Neural cell (in vitro differentiated cells): ENCODE measurements around the gene DLG5. TPM values are rescaled to one million over a fixed set of nuclear protein-coding genes. Genes with fewer than 3 reads are reported as not detected.

ENCODE experiments used
- H2AFZ ChIP-seq: fragments of 200-600, 300-800 bp; sonication (generic), shearing (Covaris generic); 2 replicates; pipeline ENCODE4 v1.6.0; 2014; ENCODE audit warnings: low read depth, mild to moderate bottlenecking, antibody characterized with exemption, low read length, moderate library complexity
- H3F3A ChIP-seq: fragments of 200-600 bp; shearing (Covaris generic); 2 replicates; pipeline ENCODE4 v1.6.1; 2016; ENCODE audit warnings: mild to moderate bottlenecking, moderate library complexity, mixed read lengths, antibody characterized with exemption, low read length; ENCODE audit not compliant: insufficient read depth, poor library complexity, severe bottlenecking
- H3K27ac ChIP-seq: fragments of 200-600, 300-800 bp; sonication (generic), shearing (Covaris generic); 2 replicates; pipeline ENCODE4 v1.5.1; 2014; ENCODE audit warnings: mild to moderate bottlenecking, low read length, moderate library complexity
- H3K27me3 ChIP-seq: fragments of 300-800, 200-600 bp; sonication (generic), shearing (Covaris generic); 2 replicates; pipeline ENCODE4 v1.6.0; 2014; ENCODE audit warnings: mild to moderate bottlenecking, low read depth, low read length, moderate library complexity; ENCODE audit not compliant: insufficient read depth
- H3K36me3 ChIP-seq: fragments of 300-800, 200-600 bp; sonication (generic), shearing (Covaris generic); 2 replicates; pipeline ENCODE4 v1.5.1; 2014; ENCODE audit warnings: mild to moderate bottlenecking, antibody characterized with exemption, low read length, moderate library complexity; ENCODE audit not compliant: insufficient read depth
- H3K4me2 ChIP-seq: fragments of 300-800, 200-600 bp; sonication (generic), shearing (Covaris generic); 2 replicates; pipeline ENCODE4 v1.6.0; 2014; ENCODE audit warnings: mild to moderate bottlenecking, low read length
- H3K4me3 ChIP-seq: fragments of 300-800, 200-600 bp; sonication (generic), shearing (Covaris generic); 2 replicates; pipeline ENCODE4 v1.5.1; 2014; ENCODE audit warnings: mild to moderate bottlenecking, low read length, moderate library complexity
- H3K79me2 ChIP-seq: fragments of 200-600 bp; shearing (Covaris generic); replicated peaks from 2 replicates; pipeline ENCODE4 v1.6.0; 2014; ENCODE audit warnings: mild to moderate bottlenecking, low read length, moderate library complexity; ENCODE audit not compliant: insufficient read depth
- H3K9ac ChIP-seq: fragments of 300-800, 200-600 bp; sonication (generic), shearing (Covaris generic); 2 replicates; pipeline ENCODE4 v1.6.1; 2016; ENCODE audit warnings: mild to moderate bottlenecking, low read length, mixed read lengths
- H3K9me2 ChIP-seq: fragments of 200-600 bp; shearing (Covaris generic); 2 replicates; pipeline ENCODE4 v1.6.1; 2016; ENCODE audit warnings: mild to moderate bottlenecking, low read length, mixed read lengths; ENCODE audit not compliant: insufficient read depth
- H3K9me3 ChIP-seq: fragments of 200-600, 300-800 bp; sonication (generic), shearing (Covaris generic); 2 replicates; pipeline ENCODE4 v1.6.1; 2016; ENCODE audit warnings: mild to moderate bottlenecking, mixed run types, low read length, moderate library complexity, mixed read lengths
- H4K20me1 ChIP-seq: fragments of 200-600 bp; shearing (Covaris generic); 2 replicates; pipeline ENCODE4 v1.6.1; 2016; ENCODE audit warnings: mild to moderate bottlenecking, mixed run types; ENCODE audit not compliant: insufficient read depth
- EP300 ChIP-seq: fragments of 450-650 bp; conservative IDR thresholded peaks from 2 replicates; pipeline ENCODE4 v1.6.1; 2014; ENCODE audit warnings: antibody characterized with exemption, mild to moderate bottlenecking, moderate library complexity; ENCODE audit not compliant: poor library complexity, severe bottlenecking
- EZH2 ChIP-seq: fragments of 200-600, 300-800 bp; shearing (Covaris generic), sonication (generic); IDR thresholded peaks from 2 replicates; pipeline ENCODE4 v1.6.1; 2014; ENCODE audit warnings: antibody characterized with exemption, low read length, borderline replicate concordance, mild to moderate bottlenecking; ENCODE audit not compliant: insufficient read depth, poor library complexity, severe bottlenecking
- MXI1 ChIP-seq: fragments of 450-650 bp; conservative IDR thresholded peaks from 2 replicates; pipeline ENCODE4 v1.6.1; 2014; ENCODE audit warnings: antibody characterized with exemption, mild to moderate bottlenecking; ENCODE audit not compliant: poor library complexity, severe bottlenecking
- POLR2AphosphoS5 ChIP-seq: IDR thresholded peaks from 2 replicates; pipeline ENCODE4 v1.6.1; 2012
- RAD21 ChIP-seq: fragments of 450-650 bp; conservative IDR thresholded peaks from 2 replicates; pipeline ENCODE4 v1.6.1; 2014; ENCODE audit warnings: antibody characterized with exemption, mild to moderate bottlenecking, moderate library complexity
- SMC3 ChIP-seq: fragments of 450-650 bp; conservative IDR thresholded peaks from 2 replicates; pipeline ENCODE4 v1.6.1; 2014; ENCODE audit warnings: antibody characterized with exemption, mild to moderate bottlenecking, moderate library complexity; ENCODE audit not compliant: poor library complexity
- TAF1 ChIP-seq: IDR thresholded peaks from 2 replicates; pipeline ENCODE4 v1.6.1; 2012; ENCODE audit warnings: low read depth
- polyA plus RNA-seq: library from polyadenylated mRNA; depleted of rRNA; stranded (reverse); fragments of >200 nt; gene quantifications from 2 replicates; pipeline ENCODE4 v1.2.3, GENCODE V29; 2014
- TF ChIP-seq, protein P1 (sequence below): fragments of 450-650 bp; IDR thresholded peaks from 2 replicates; pipeline ENCODE4 v1.5.1; 2014; ENCODE audit warnings: antibody characterized with exemption, mild to moderate bottlenecking, moderate library complexity; ENCODE audit not compliant: poor library complexity, severe bottlenecking
- TF ChIP-seq, protein P2 (sequence below): IDR thresholded peaks from 2 replicates; pipeline ENCODE4 v1.6.1; 2012; ENCODE audit warnings: borderline replicate concordance

DLG5 gene
- polyA plus RNA-seq, 1 donor from 2014 or later, result 72.9 TPM

GRCh38 chr10:77845451-77845850 is 81.1 kb downstream of the DLG5 start:
- Histone ChIP-seq H3F3A (no peaks in the 10 kb centered on the region), H3K4me3 (no peak overlapping the region), H3K4me2 (no peak overlapping the region), H4K20me1 (no peaks in the 10 kb centered on the region), H3K9ac (no peak overlapping the region), H2AFZ (no peak overlapping the region), H3K27ac (no peak overlapping the region), H3K27me3 (no peaks in the 10 kb centered on the region), H3K36me3 (no peaks in the 10 kb centered on the region), H3K9me3 (no peaks in the 10 kb centered on the region), H3K9me2 (no peaks in the 10 kb centered on the region), H3K79me2 (no peaks in the 10 kb centered on the region)
- TF ChIP-seq, protein P1, sequence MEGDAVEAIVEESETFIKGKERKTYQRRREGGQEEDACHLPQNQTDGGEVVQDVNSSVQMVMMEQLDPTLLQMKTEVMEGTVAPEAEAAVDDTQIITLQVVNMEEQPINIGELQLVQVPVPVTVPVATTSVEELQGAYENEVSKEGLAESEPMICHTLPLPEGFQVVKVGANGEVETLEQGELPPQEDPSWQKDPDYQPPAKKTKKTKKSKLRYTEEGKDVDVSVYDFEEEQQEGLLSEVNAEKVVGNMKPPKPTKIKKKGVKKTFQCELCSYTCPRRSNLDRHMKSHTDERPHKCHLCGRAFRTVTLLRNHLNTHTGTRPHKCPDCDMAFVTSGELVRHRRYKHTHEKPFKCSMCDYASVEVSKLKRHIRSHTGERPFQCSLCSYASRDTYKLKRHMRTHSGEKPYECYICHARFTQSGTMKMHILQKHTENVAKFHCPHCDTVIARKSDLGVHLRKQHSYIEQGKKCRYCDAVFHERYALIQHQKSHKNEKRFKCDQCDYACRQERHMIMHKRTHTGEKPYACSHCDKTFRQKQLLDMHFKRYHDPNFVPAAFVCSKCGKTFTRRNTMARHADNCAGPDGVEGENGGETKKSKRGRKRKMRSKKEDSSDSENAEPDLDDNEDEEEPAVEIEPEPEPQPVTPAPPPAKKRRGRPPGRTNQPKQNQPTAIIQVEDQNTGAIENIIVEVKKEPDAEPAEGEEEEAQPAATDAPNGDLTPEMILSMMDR, result no peak
- TF ChIP-seq MXI1 (no peak), POLR2AphosphoS5 (no peak), TAF1 (no peak), RAD21 (no peak), SMC3 (no peak), EZH2 (no peak), EP300 (no peak)
- TF ChIP-seq, protein P2, sequence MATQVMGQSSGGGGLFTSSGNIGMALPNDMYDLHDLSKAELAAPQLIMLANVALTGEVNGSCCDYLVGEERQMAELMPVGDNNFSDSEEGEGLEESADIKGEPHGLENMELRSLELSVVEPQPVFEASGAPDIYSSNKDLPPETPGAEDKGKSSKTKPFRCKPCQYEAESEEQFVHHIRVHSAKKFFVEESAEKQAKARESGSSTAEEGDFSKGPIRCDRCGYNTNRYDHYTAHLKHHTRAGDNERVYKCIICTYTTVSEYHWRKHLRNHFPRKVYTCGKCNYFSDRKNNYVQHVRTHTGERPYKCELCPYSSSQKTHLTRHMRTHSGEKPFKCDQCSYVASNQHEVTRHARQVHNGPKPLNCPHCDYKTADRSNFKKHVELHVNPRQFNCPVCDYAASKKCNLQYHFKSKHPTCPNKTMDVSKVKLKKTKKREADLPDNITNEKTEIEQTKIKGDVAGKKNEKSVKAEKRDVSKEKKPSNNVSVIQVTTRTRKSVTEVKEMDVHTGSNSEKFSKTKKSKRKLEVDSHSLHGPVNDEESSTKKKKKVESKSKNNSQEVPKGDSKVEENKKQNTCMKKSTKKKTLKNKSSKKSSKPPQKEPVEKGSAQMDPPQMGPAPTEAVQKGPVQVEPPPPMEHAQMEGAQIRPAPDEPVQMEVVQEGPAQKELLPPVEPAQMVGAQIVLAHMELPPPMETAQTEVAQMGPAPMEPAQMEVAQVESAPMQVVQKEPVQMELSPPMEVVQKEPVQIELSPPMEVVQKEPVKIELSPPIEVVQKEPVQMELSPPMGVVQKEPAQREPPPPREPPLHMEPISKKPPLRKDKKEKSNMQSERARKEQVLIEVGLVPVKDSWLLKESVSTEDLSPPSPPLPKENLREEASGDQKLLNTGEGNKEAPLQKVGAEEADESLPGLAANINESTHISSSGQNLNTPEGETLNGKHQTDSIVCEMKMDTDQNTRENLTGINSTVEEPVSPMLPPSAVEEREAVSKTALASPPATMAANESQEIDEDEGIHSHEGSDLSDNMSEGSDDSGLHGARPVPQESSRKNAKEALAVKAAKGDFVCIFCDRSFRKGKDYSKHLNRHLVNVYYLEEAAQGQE, result no peak

- Histone ChIP-seq H3F3A (no peaks in the 10 kb centered on the region), H3K9ac (no peak overlapping the region), H4K20me1 (no peaks in the 10 kb centered on the region), H3K79me2 (no peaks in the 10 kb centered on the region), H3K27ac (no peak overlapping the region), H3K4me2 (no peak overlapping the region), H3K9me2 (no peaks in the 10 kb centered on the region), H3K36me3 (no peaks in the 10 kb centered on the region), H3K4me3 (no peak overlapping the region), H3K27me3 (no peaks in the 10 kb centered on the region), H3K9me3 (no peaks in the 10 kb centered on the region), H2AFZ (no peak overlapping the region)
- TF ChIP-seq SMC3, result no peak
- no peak for TF ChIP-seq EP300
- TF ChIP-seq, protein P2, result no peak
- TF ChIP-seq, protein P1, result no peak
- TF ChIP-seq POLR2AphosphoS5, result no peak
- TF ChIP-seq MXI1, result no peak
- TF ChIP-seq EZH2, result no peak
- TF ChIP-seq RAD21, result no peak
- no peak for TF ChIP-seq TAF1
Observed at GRCh38 chr10:77844713-77845445, 81.7 kb downstream of the DLG5 start.
